ENCODE results near the gene SPEF2. TPM values are rescaled to one million over a fixed set of nuclear protein-coding genes. Genes with fewer than 3 reads are reported as not detected.
"Not testable (repeated sequence)": the region's sequence is repeated elsewhere in the genome, so short reads cannot be mapped to it uniquely, and the experiment has no call there.

SPEF2 gene
- total and polyA plus RNA-seq, 10 of the 15 experiments (the other 5 are each of a cell fraction or from before 2014, with no cell fraction given) = 0.03 to 2.0 (median 0.07) TPM; not detected in 3

GRCh38 chr5:35855187-35855586 lies 237.5 kb downstream of the SPEF2 start:
- H3K4me2 ChIP-seq (ENCODE audit: control insufficient read depth, insufficient read depth) = no peak overlapping the region
- H3K4me3 ChIP-seq = no peak overlapping the region
- H4K20me1 ChIP-seq (ENCODE audit: control insufficient read depth, insufficient read depth) = no peaks in the 10 kb centered on the region
- TF ChIP-seq PKNOX1 (IDR thresholded peaks at IDR 0.05) (no peak), KLF5 (IDR thresholded peaks at IDR 0.05; ENCODE audit: partially characterized antibody) (no peak), HDAC6 (IDR thresholded peaks at IDR 0.05; ENCODE audit: unreplicated experiment) (no peak), HDGF (IDR thresholded peaks at IDR 0.05) (no peak), SIN3A (IDR thresholded peaks at IDR 0.05; ENCODE audit: low read depth, low read length) (no peak), SREBF1 (IDR thresholded peaks at IDR 0.05; ENCODE audit: low read length) (no peak), MLLT1 (IDR thresholded peaks at IDR 0.05) (no peak), SPI1 (IDR thresholded peaks at IDR 0.05; ENCODE audit: borderline replicate concordance, insufficient read depth, low read depth, low read length) (no peak), SKIL (IDR thresholded peaks at IDR 0.05; ENCODE audit: low read depth, poor library complexity, severe bottlenecking) (no peak), MAX (IDR thresholded peaks at IDR 0.05; ENCODE audit: low read depth, low read length) (no peak), NFYA (IDR thresholded peaks at IDR 0.05; ENCODE audit: borderline replicate concordance, low read depth, low read length) (no peak)
- no peak for DNase-seq (ENCODE audit: low read depth, low spot score)
- ChIA-PET SMC1A (ENCODE audit: uncharacterized antibody, unreplicated experiment) (interaction anchor here (0.7 to 15.1 kb wide), 10 partner anchors 8 to 78 kb away, joined by 3 to 238 read pairs (median 5); no protein-coding TSS in a partner anchor), RAD21 (ENCODE audit: unreplicated experiment) (interaction anchor here (0.7 to 2.7 kb wide), 6 partner anchors 9 to 76 kb away, joined by 3 to 10 read pairs (median 4); no protein-coding TSS in a partner anchor), POLR2A (interaction anchor here (0.9 to 3.2 kb wide), 6 partner anchors 12 to 632 kb away, joined by 3 to 17 read pairs (median 5); no protein-coding TSS in a partner anchor), CTCF (interaction anchor here (0.9 to 2.0 kb wide), 2 partner anchors 47 to 327 kb away, joined by 3 to 7 read pairs; no protein-coding TSS in a partner anchor)
- no peak overlapping the region for H3K27ac ChIP-seq (ENCODE audit: control insufficient read depth, insufficient read depth)
- H3K79me2 ChIP-seq (ENCODE audit: control insufficient read depth, insufficient read depth, low read length) = no peaks in the 10 kb centered on the region
- no TSS peak for BruUV-seq (replicated peaks)
- intact Hi-C loops (cut with micrococcal nuclease; ENCODE audit: unreplicated experiment) (no loop called here), in situ Hi-C loops (cut with MboI) (no loop called here)
- FAIRE-seq = no peak
- no peak overlapping the region for H3K9ac ChIP-seq (ENCODE audit: control insufficient read depth, insufficient read depth, low read length)
- 44% methylated on average over 1 of the region's 1 CpG for WGBS (ENCODE audit: insufficient coverage, insufficient replicate concordance, low lambda C conversion rate, missing lambda C conversion rate)
- H3K4me1 ChIP-seq (ENCODE audit: control insufficient read depth, insufficient read depth, low read length) = peaks cover 18% of the 10 kb centered on the region
- H3K27me3 ChIP-seq (replicated peaks in 1 of 2; ENCODE audit: control insufficient read depth in 2 of 2, insufficient read depth in 2 of 2, low read length in 1 of 2) = no peaks in the 10 kb centered on the region
- H3K36me3 ChIP-seq (ENCODE audit: control insufficient read depth in 2 of 2, insufficient read depth in 2 of 2, low read length in 1 of 2) = no peaks in the 10 kb centered on the region
- ATAC-seq = no peak
- H2AFZ ChIP-seq (ENCODE audit: control insufficient read depth, low read depth, low read length) = no peak overlapping the region
- no peaks in the 10 kb centered on the region; the same call in 2 of the 3 replicates for H3K9me3 ChIP-seq (replicated peaks; ENCODE audit: control insufficient read depth, insufficient read depth, low read length)

- peak overlapping the region; percentile 34; the same call in 1 of the 2 replicates for H3K27ac ChIP-seq (ENCODE audit: control insufficient read depth, insufficient read depth)
- H3K36me3 ChIP-seq (ENCODE audit: control insufficient read depth in 2 of 2, insufficient read depth in 2 of 2, low read length in 1 of 2); H2AFZ ChIP-seq (ENCODE audit: control insufficient read depth, low read depth, low read length); ATAC-seq; H3K27me3 ChIP-seq (replicated peaks in 1 of 2; ENCODE audit: control insufficient read depth in 2 of 2, insufficient read depth in 2 of 2, low read length in 1 of 2); DNase-seq (ENCODE audit: low read depth, low spot score); H3K79me2 ChIP-seq (ENCODE audit: control insufficient read depth, insufficient read depth, low read length); FAIRE-seq; H3K9me3 ChIP-seq (replicated peaks; ENCODE audit: control insufficient read depth, insufficient read depth, low read length); H3K9ac ChIP-seq (ENCODE audit: control insufficient read depth, insufficient read depth, low read length); H3K4me2 ChIP-seq (ENCODE audit: control insufficient read depth, insufficient read depth); BruUV-seq (replicated peaks); H4K20me1 ChIP-seq (ENCODE audit: control insufficient read depth, insufficient read depth); in situ Hi-C loops (cut with MboI); H3K4me3 ChIP-seq: not testable (repeated sequence)
- 60% methylated on average over 5 of the region's 5 CpGs for WGBS (ENCODE audit: insufficient coverage, insufficient replicate concordance, low lambda C conversion rate, missing lambda C conversion rate)
- CTCF ChIA-PET = interaction anchor here (1.0 to 2.0 kb wide), 3 partner anchors 16 to 46 kb away, joined by 3 to 7 read pairs (median 3); no protein-coding TSS in a partner anchor
- SMC1A ChIA-PET (ENCODE audit: uncharacterized antibody, unreplicated experiment) = interaction anchor here (1.3 to 15.1 kb wide), 3 partner anchors 14 to 47 kb away, joined by 5 to 238 read pairs (median 5); no protein-coding TSS in a partner anchor
- RAD21 ChIA-PET (ENCODE audit: unreplicated experiment) = interaction anchor here (1.7 to 2.7 kb wide), 2 partner anchors 43 to 69 kb away, joined by 6 to 10 read pairs; no protein-coding TSS in a partner anchor
- peaks cover 18% of the 10 kb centered on the region for H3K4me1 ChIP-seq (ENCODE audit: control insufficient read depth, insufficient read depth, low read length)
- intact Hi-C loops (cut with micrococcal nuclease; ENCODE audit: unreplicated experiment) = loop anchor here (2.0 kb wide), 1 partner anchor 47 kb away; no protein-coding TSS in a partner anchor
- POLR2A ChIA-PET = interaction anchor here (1.1 to 3.2 kb wide), 3 partner anchors 11 to 49 kb away, joined by 6 to 17 read pairs (median 6); no protein-coding TSS in a partner anchor
Measured at GRCh38 chr5:35856186-35856764, 238.6 kb downstream of the SPEF2 start.
